AG09319 (cell line): ENCODE measurements around the gene PKMYT1.

Source experiments
- DNase-seq: peaks from one replicate; pipeline ENCODE4 v3.0.0-alpha.2; 2010; ENCODE audit warnings: low read depth; ENCODE audit errors: extremely low read depth
- TF ChIP-seq, protein P1 (sequence below): IDR thresholded peaks from 2 replicates; pipeline ENCODE4 v1.5.1; 2011; ENCODE audit warnings: low read depth, mild to moderate bottlenecking, inconsistent platforms, low read length, moderate library complexity

Gene PKMYT1

DNA sequence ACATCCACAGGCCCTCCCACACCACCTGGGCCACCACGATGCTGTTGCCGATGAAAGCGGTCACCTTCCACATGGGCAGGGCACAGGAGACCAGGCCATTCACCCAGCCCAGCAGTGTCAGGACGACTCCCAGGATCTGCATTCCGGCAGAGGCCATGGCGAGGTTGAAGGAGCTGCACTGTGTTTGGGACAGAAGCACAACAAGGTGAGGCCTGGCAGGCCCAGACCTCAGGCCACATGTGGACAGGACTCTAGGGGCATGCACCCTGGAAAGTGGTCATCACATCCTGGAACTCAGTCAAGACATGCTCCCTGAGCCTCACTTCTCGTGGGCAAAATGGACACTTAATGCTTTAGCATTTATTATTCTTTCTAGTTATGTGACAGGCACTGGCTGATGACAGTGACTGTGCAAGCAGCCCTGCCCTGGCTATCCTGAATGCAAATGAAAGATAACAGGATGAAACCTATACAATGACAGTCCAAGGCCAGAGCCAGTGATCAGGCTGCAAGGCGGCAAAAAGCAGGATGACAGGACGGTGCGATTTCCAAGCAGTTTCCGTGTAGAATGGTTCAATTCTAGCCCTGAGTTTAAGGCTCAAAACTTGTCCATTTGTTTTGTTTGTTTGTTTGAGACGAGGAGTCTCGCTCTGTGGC lies 35.7 kb upstream of the PKMYT1 start:
- TF ChIP-seq, protein P1, sequence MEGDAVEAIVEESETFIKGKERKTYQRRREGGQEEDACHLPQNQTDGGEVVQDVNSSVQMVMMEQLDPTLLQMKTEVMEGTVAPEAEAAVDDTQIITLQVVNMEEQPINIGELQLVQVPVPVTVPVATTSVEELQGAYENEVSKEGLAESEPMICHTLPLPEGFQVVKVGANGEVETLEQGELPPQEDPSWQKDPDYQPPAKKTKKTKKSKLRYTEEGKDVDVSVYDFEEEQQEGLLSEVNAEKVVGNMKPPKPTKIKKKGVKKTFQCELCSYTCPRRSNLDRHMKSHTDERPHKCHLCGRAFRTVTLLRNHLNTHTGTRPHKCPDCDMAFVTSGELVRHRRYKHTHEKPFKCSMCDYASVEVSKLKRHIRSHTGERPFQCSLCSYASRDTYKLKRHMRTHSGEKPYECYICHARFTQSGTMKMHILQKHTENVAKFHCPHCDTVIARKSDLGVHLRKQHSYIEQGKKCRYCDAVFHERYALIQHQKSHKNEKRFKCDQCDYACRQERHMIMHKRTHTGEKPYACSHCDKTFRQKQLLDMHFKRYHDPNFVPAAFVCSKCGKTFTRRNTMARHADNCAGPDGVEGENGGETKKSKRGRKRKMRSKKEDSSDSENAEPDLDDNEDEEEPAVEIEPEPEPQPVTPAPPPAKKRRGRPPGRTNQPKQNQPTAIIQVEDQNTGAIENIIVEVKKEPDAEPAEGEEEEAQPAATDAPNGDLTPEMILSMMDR: no peak
- no peak for DNase-seq

DNA sequence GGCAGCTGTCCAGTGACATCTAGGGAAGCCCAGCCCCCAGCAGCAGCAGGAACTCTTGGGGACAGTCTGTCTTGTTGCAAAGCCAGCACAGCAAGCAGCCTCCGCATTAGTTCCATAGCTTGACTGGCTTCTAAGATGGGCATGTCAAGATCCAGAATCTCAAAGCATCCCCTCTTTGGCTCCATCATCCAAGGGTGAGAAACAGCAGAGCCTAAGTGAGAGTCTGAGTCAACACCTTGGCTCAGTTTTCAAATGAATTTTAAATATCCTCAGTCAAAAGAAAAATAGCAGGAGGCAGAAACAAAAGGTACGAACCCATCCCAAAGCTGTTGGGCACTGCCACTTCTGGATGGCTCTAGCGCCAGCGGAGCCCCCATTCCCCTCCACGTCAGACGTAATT lies 34.7 kb upstream of the PKMYT1 start:
- TF ChIP-seq, protein P1: no peak
- no peak for DNase-seq

DNA sequence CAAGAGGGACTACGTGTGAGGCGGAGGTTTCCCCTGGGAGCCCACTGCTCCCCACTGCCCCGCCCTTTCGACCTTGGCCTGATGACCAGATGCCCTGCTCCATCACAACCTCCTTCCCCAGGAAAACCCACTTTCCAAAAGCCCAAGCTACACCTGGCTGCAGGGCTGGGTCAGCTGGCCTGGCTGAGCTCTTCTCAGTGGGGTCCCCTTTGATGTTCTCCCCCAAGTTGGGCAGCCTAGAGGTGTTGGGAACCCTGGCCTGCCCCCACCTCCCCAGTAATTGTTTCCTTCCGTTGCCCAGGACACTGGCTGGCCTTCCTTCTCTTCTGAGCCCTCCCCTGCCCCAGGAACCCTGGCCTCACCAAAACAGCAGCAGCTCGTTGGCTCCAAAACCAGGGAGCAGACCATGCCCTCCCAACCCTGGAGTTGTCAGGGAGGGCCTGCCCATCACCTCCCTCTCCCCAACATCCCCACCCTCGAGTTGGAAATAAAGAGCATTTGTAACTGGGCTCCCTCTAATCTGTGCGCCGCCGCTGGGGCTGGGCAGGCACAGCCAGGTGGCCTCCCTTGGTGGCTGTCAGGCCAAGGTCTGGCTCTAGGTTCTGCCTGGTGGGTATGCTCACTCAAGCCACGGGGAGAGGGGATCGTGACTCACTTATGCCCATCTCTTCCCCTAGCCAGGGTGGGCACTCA lies 33.9 kb upstream of the PKMYT1 start:
- DNase-seq: no peak
- TF ChIP-seq, protein P1: no peak

DNA sequence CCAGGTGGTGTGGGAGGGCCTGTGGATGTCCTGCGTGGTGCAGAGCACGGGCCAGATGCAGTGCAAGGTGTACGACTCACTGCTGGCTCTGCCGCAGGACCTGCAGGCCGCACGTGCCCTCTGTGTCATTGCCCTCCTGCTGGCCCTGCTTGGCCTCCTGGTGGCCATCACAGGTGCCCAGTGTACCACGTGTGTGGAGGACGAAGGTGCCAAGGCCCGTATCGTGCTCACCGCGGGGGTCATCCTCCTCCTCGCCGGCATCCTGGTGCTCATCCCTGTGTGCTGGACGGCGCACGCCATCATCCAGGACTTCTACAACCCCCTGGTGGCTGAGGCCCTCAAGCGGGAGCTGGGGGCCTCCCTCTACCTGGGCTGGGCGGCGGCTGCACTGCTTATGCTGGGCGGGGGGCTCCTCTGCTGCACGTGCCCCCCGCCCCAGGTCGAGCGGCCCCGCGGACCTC lies 33.3 kb upstream of the PKMYT1 start:
- TF ChIP-seq, protein P1: no peak
- no peak for DNase-seq

DNA sequence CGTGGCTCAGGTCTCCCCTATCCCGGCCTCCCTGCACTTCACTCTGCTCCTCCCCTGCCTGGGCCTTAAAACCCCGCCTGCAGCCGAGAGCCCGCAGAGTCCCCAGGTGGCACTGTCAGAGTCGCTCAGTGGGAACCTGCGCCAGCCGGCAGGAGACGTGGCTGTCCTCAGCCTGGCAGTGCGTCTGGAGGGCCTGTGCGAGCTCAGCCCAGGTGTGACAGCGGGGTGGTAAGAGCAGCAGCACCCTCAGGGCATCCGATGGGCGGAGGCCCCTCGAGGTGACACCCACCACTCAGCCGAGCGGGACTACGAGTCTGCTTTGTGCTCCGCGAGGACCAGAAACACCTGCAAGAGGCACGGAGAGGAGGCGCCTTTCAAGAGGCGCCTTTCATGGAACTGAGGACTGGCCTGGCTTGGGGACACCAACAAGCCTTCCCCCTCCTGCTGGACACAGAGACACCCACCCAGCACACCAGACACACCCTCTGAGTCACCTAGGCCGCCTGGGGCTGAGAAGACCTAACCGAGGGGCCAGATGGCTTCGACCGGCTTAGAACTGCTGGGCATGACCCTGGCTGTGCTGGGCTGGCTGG lies 32.7 kb upstream of the PKMYT1 start, which contains the start of gene CLDN9:
Gene CLDN9, plus strand, starts transcription at position 96 of the 593 bp plus-strand sequence. Its CDS starts 440 bp downstream, at position 536.
- no peak for DNase-seq
- TF ChIP-seq, protein P1: no peak

DNA sequence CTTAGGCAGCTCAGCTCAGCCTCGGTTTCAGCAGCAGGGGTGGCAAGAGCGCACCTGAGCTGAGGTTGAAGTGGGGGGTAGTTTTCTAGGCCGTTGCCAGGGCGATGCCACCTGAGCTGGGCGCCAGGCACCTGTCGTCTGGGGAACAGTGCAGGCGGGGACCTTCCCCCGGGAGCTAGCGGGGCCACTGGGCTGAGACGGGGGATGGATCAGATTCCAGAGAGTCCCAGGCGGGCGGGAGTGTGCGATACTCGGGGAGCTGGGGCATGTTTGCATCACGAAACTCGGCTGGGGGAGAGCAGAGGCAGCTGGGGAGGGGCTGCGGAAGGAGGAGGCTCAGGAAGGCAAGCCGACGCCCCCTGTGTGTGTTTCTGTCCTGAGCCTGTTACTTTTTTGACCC lies 32.0 kb upstream of the PKMYT1 start:
- no peak for DNase-seq
- TF ChIP-seq, protein P1: no peak

DNA sequence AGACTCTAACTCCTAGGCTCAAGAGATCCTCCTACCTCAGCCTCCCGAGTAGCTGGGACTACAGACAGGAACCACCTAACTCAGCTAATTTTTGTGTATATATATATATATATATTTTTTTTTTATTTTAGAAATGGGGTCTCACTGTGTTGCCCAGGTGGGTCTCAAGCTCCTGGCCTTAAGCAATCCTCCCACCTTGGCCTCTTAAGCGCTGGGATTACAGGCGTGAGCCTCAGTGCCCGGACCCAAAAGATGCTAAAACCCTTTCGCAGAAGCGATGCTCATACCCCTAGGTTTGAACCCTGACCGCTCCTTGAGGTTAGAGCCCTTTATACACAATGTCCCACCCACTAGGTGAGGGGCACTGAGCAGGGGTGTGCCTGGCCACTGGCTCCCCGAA lies 30.3 kb upstream of the PKMYT1 start:
- no peak for DNase-seq
- TF ChIP-seq, protein P1: no peak
